Sigmoid colon (tissue), 3 donors: Measurements from ENCODE around the gene RSPRY1.

Source experiments
- POLR2A ChIP-seq, 2 donors: fragments of 450-650 bp; IDR thresholded peaks; one replicate each; pipeline ENCODE4 v1.6.1; 2016; ENCODE audit warnings: antibody characterized with exemption in 2 of 2, mild to moderate bottlenecking in 2 of 2, moderate library complexity in 2 of 2
- TF ChIP-seq, protein P1 (sequence below), 4 experiments: fragments of 450-650 bp in 3 of 4; fragments of 200-600 bp in 1 of 4; IDR thresholded peaks; one replicate each; pipeline ENCODE4 v1.5.1; 2016 to 2019; ENCODE audit warnings: antibody characterized with exemption in 4 of 4, mild to moderate bottlenecking in 3 of 4, moderate library complexity in 2 of 4

DNA sequence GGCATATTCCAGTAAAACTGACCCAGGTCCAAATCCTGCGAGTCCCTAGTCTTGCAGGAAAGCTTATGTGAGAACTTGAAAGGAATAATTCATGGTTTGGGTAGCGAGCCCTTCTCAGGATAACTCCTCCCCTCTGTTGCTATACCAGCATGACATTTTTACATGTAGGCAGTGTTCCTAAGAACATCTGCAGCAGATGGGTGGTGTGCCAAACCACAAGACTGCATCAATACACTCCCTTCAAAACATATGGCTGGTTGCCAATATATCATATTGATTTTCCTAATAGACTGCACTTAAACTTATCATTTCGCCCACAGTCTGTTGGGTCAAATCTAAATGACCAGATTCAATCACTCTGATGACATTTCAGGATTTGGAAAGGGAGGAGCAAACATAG, 20.2 kb upstream of the RSPRY1 start:
- TF ChIP-seq, protein P1, sequence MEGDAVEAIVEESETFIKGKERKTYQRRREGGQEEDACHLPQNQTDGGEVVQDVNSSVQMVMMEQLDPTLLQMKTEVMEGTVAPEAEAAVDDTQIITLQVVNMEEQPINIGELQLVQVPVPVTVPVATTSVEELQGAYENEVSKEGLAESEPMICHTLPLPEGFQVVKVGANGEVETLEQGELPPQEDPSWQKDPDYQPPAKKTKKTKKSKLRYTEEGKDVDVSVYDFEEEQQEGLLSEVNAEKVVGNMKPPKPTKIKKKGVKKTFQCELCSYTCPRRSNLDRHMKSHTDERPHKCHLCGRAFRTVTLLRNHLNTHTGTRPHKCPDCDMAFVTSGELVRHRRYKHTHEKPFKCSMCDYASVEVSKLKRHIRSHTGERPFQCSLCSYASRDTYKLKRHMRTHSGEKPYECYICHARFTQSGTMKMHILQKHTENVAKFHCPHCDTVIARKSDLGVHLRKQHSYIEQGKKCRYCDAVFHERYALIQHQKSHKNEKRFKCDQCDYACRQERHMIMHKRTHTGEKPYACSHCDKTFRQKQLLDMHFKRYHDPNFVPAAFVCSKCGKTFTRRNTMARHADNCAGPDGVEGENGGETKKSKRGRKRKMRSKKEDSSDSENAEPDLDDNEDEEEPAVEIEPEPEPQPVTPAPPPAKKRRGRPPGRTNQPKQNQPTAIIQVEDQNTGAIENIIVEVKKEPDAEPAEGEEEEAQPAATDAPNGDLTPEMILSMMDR (IDR thresholded peaks at IDR 0.05), result no peak
- TF ChIP-seq POLR2A (IDR thresholded peaks at IDR 0.05), result no peak
